Body of pancreas (tissue), 4 donors: Measurements from ENCODE around the gene PPP6R2. TPM values are rescaled to one million over a fixed set of nuclear protein-coding genes. Genes with fewer than 3 reads are reported as not detected.

Experiments
- ATAC-seq: fragments of 150-250 bp; one replicate; pipeline ENCODE4 v1.9.1; 2016
- DNase-seq, 4 donors: peaks; one replicate each; pipeline ENCODE4 v3.0.0-alpha.2; 2019
- H3K27ac ChIP-seq, 4 donors: fragments of 200-600 bp; sonication (generic); 1 replicate in 3 of 4; 2 replicates in 1 of 4; pipeline versions ENCODE4 v1.5.1 to v1.6.1; 2016 to 2019; ENCODE audit warnings: mild to moderate bottlenecking in 1 of 4, mixed read lengths in 1 of 4, moderate library complexity in 1 of 4
- H3K27me3 ChIP-seq, 2 donors: fragments of 200-600 bp; sonication (generic); one replicate each; pipeline ENCODE4 v1.6.0; 2016; ENCODE audit warnings: mild to moderate bottlenecking in 1 of 2
- H3K36me3 ChIP-seq, 2 donors: fragments of 200-600 bp; sonication (generic); replicated peaks in 1 of 2; 2 replicates each; pipeline ENCODE4 v1.5.1; 2016; ENCODE audit warnings: low read depth in 2 of 2; ENCODE audit not compliant: insufficient read depth in 1 of 2
- H3K4me1 ChIP-seq: fragments of 200-600 bp; sonication (generic); one replicate; pipeline ENCODE4 v1.6.0; 2016
- H3K4me3 ChIP-seq, 2 donors: fragments of 200-600 bp; sonication (generic); 1 replicate in 1 of 2; 2 replicates in 1 of 2; pipeline ENCODE4 v1.5.1; 2016 to 2019
- H3K9me3 ChIP-seq, 3 donors: fragments of 200-600 bp; sonication (generic); 1 replicate in 2 of 3; 2 replicates in 1 of 3; pipeline ENCODE4 v1.5.1; 2016
- POLR2A ChIP-seq, 3 donors: fragments of 450-650 bp; IDR thresholded peaks; one replicate each; pipeline ENCODE4 v1.6.1; 2016; ENCODE audit warnings: antibody characterized with exemption in 3 of 3, mild to moderate bottlenecking in 2 of 3
- WGBS, 2 donors: methylation state at CpG; one replicate each; pipeline ENCODE4 v1.1.5; 2017; 5-methylcytosine and 5-hydroxymethylcytosine counted together
- intact Hi-C: fragments of 100-400 bp; cut with DNase I; formaldehyde crosslinking; loops from one replicate; pipeline ENCODE4 v1.15.1; 2023
- total RNA-seq, 2 donors: library from RNA; depleted of rRNA; stranded (reverse); fragments of >200 nt; gene quantifications; one replicate each; pipeline ENCODE4 v1.1.0, GENCODE V29; 2016
- TF ChIP-seq, protein P1 (sequence below), 7 experiments: fragments of 450-650 bp in 4 of 7; fragments of 200-600 bp in 3 of 7; sonication (generic) in 3 of 7; IDR thresholded peaks; one replicate each; pipeline ENCODE4 v1.5.1; 2016 to 2019; ENCODE audit warnings: antibody characterized with exemption in 7 of 7

The PPP6R2 gene
- total RNA-seq, 2 donors from 2014 or later, result 48.8 to 53.4 TPM

DNA sequence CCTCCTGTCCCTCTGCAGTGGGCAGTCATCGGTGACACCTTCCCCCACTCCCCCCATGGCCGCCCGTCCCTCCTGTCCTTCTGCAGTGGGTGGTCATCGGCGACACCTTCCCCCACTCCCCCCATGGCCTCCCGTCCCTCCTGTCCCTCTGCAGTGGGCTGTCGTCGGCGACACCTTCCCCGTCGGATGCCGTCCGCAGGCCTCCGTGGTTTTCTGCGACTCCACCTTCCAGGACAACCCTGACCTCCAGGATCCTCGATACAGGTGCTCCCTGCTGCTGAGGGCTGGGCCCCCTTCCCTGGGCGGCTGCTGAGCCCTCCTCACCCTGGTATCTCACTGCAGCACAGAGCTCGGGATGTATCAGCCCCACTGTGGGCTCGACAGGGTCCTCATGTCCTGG is 145.8 kb downstream of the PPP6R2 start:
- H3K4me1 ChIP-seq, result peaks cover 27% of the 10 kb centered on the region
- H3K27me3 ChIP-seq, result no peaks in the 10 kb centered on the region
- H3K36me3 ChIP-seq, result no peaks in the 10 kb centered on the region
- ATAC-seq, result no peak
- intact Hi-C loops, result no loop called here
- no peak overlapping the region for H3K4me3 ChIP-seq
- TF ChIP-seq, protein P1, sequence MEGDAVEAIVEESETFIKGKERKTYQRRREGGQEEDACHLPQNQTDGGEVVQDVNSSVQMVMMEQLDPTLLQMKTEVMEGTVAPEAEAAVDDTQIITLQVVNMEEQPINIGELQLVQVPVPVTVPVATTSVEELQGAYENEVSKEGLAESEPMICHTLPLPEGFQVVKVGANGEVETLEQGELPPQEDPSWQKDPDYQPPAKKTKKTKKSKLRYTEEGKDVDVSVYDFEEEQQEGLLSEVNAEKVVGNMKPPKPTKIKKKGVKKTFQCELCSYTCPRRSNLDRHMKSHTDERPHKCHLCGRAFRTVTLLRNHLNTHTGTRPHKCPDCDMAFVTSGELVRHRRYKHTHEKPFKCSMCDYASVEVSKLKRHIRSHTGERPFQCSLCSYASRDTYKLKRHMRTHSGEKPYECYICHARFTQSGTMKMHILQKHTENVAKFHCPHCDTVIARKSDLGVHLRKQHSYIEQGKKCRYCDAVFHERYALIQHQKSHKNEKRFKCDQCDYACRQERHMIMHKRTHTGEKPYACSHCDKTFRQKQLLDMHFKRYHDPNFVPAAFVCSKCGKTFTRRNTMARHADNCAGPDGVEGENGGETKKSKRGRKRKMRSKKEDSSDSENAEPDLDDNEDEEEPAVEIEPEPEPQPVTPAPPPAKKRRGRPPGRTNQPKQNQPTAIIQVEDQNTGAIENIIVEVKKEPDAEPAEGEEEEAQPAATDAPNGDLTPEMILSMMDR (IDR thresholded peaks at IDR 0.05), result no peak
- TF ChIP-seq POLR2A (IDR thresholded peaks at IDR 0.05), result no peak
- no peak overlapping the region for H3K27ac ChIP-seq
- H3K9me3 ChIP-seq, result no peaks in the 10 kb centered on the region
- 80 to 85% methylated on average over 14 to 17 of the region's 19 CpGs for WGBS, 2 donors
- DNase-seq, result no peak

DNA sequence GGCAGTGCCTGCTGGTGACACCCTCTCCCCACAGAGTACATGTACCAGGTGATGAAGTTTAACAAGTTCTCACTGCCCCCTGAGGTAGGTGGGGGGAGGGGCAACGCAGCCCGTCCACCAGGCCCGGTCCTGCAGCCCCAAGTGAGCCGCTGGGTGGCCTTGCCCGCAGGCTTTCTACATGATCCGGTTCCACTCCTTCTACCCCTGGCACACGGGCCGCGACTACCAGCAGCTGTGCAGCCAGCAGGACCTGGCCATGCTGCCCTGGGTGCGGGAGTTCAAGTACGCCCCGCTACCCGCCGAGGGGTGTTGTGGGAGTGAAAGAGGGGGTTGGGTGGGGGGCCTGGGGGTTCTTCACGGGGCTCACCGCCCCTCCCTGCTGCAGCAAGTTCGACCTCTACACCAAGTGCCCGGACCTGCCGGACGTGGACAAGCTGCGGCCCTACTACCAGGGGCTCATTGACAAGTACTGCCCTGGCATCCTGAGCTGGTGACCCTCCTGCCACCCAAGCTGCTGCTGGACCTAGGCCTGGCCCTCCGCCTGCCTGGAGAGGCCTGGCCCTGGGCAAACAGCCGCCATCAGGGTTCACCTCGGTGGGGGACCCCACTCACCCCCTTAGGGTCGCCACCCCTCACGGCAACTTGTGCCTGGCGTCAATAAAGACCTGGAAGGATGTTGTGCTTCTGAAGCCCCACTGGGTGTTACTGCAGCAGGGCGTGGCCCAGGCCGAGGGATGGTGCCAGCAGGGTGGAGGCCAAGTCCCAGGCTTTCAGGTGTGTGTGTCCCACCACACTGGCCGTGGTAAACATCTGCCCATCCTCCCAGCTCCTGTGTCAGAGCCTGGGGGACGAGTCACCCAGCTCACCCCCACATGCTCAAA is 146.5 kb downstream of the PPP6R2 start:
- H3K4me1 ChIP-seq, result peaks cover 19% of the 10 kb centered on the region
- no peaks in the 10 kb centered on the region for H3K36me3 ChIP-seq
- no peak overlapping the region for H3K4me3 ChIP-seq
- DNase-seq (no peak), ATAC-seq (no peak)
- no peaks in the 10 kb centered on the region for H3K27me3 ChIP-seq
- intact Hi-C loops, result no loop called here
- H3K27ac ChIP-seq, result no peak overlapping the region
- H3K9me3 ChIP-seq, result no peaks in the 10 kb centered on the region
- WGBS, 2 donors, result 82 to 88% methylated on average over 23 to 30 of the region's 31 CpGs
- TF ChIP-seq POLR2A (IDR thresholded peaks at IDR 0.05), result no peak
- TF ChIP-seq, protein P1 (IDR thresholded peaks at IDR 0.05), result no peak

DNA sequence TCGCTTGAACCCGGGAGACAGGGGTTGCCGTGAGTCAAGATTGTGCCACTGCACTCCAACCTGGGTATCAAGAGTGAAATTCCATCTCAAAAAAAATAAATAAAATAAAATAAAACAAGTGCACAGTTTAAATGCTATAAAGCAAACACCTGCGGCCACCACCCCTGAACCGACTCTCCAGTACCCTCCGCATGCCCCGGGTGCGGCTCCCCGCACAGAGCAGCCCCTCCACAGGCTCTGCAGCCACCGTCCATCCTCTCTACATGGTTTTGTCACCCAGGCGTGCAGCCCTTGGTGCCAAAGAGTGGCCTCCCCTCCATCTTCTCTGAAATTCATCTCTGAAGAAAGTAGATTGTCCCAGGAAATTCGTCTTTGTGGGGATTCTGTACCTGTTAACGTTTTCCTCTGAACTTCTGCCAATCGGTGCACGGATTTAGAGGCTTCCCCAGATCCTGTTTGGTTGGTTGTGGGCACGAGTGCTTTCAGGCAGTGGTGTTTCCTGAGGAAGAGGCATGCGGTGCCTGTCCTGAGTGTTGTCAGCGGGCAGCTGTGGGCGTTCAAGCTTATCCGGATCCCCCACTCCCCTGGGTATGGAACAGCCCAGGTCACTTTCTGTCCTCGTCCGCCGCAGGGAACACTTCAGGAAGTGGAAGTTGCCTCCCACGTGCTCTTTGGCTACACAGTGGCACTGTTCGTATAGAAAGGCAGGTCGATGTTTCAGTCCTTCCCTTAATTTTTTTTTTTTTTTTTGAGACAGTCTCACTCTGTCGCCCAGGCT is 147.6 kb downstream of the PPP6R2 start:
- Histone ChIP-seq H3K9me3 (no peaks in the 10 kb centered on the region), H3K27ac (no peak overlapping the region), H3K4me3 (no peak overlapping the region), H3K27me3 (no peaks in the 10 kb centered on the region), H3K36me3 (no peaks in the 10 kb centered on the region), H3K4me1 (peaks cover 8% of the 10 kb centered on the region)
- TF ChIP-seq, protein P1 (IDR thresholded peaks at IDR 0.05), result no peak
- TF ChIP-seq POLR2A (IDR thresholded peaks at IDR 0.05), result no peak
- DNase-seq (no peak), ATAC-seq (no peak)
- 65 to 80% methylated on average over 27 of the region's 27 CpGs for WGBS, 2 donors
- intact Hi-C loops, result no loop called here

Other genes starting within 250 kb of the PPP6R2 start
- gene PANX2, start 172.6 kb upstream of the PPP6R2 start, total RNA-seq, result 1 to 10 TPM in 1 of 2 donors, under 1 TPM in 1; 0.33 to 3.1 TPM
- gene TRABD, start 157.4 kb upstream of the PPP6R2 start, total RNA-seq, result 100 to 1,000 TPM in 1 of 2 donors, 10 to 100 TPM in 1; 82.8 to 110 TPM
- gene SELENOO, start 142.3 kb upstream of the PPP6R2 start, total RNA-seq, result 10 to 100 TPM; 23.6 to 57.4 TPM
- 100 to 1,000 TPM in 1 of 2 donors, 10 to 100 TPM in 1; 61.2 to 121 TPM for gene TUBGCP6, start 98.3 kb upstream of the PPP6R2 start, total RNA-seq
- 100 to 1,000 TPM in 1 of 2 donors, 10 to 100 TPM in 1; 31.9 to 128 TPM for gene HDAC10, start 92.1 kb upstream of the PPP6R2 start, total RNA-seq
- gene MAPK12, start 81.6 kb upstream of the PPP6R2 start, total RNA-seq, result 1 to 10 TPM; 3.9 to 4.6 TPM
- 1 to 10 TPM; 3.0 to 3.6 TPM for gene MAPK11, start 72.9 kb upstream of the PPP6R2 start, total RNA-seq
- 100 to 1,000 TPM; 113 to 140 TPM for gene PLXNB2, start 35.7 kb upstream of the PPP6R2 start, total RNA-seq
- gene DENND6B, start 16.3 kb upstream of the PPP6R2 start, total RNA-seq, result 1 to 10 TPM; 3.4 to 7.3 TPM
- gene SBF1, start 131.7 kb downstream of the PPP6R2 start, total RNA-seq, result 10 to 100 TPM; 60.2 to 77.5 TPM
- 1 to 10 TPM; 7.3 to 8.2 TPM for gene ADM2, start 138.2 kb downstream of the PPP6R2 start, total RNA-seq
- gene MIOX, start 143.5 kb downstream of the PPP6R2 start, total RNA-seq, result not detected
- gene LMF2, start 164.4 kb downstream of the PPP6R2 start, total RNA-seq, result 100 to 1,000 TPM; 147 to 158 TPM
- gene NCAPH2, start 164.9 kb downstream of the PPP6R2 start, total RNA-seq, result 10 to 100 TPM; 30.6 to 35.9 TPM
- 1 to 10 TPM in 1 of 2 donors, not detected in 1; 1.6 TPM for gene SCO2, start 182.3 kb downstream of the PPP6R2 start, total RNA-seq
- gene TYMP, start 186.7 kb downstream of the PPP6R2 start, total RNA-seq, result 10 to 100 TPM; 29.8 to 65.3 TPM
- gene KLHDC7B, start 202.6 kb downstream of the PPP6R2 start, total RNA-seq, result not detected
- not detected for gene SYCE3, start 219.6 kb downstream of the PPP6R2 start, total RNA-seq
- gene CPT1B, start 235.1 kb downstream of the PPP6R2 start, total RNA-seq, result 10 to 100 TPM in 1 of 2 donors, 1 to 10 TPM in 1; 8.3 to 34.9 TPM
- gene CHKB, start 239.5 kb downstream of the PPP6R2 start, total RNA-seq, result 100 to 1,000 TPM in 1 of 2 donors, 10 to 100 TPM in 1; 43.3 to 122 TPM